Kidney capillary endothelial cell (primary cell): ENCODE data around the gene GPR34.
"Not testable (repeated sequence)": the region's sequence is repeated elsewhere in the genome, so short reads cannot be mapped to it uniquely, and the experiment has no call there.

Experiments
- DNase-seq: peaks from one replicate; pipeline ENCODE4 v3.0.0-alpha.2; 2018; ENCODE audit warnings: low spot score

The GPR34 gene

DNA sequence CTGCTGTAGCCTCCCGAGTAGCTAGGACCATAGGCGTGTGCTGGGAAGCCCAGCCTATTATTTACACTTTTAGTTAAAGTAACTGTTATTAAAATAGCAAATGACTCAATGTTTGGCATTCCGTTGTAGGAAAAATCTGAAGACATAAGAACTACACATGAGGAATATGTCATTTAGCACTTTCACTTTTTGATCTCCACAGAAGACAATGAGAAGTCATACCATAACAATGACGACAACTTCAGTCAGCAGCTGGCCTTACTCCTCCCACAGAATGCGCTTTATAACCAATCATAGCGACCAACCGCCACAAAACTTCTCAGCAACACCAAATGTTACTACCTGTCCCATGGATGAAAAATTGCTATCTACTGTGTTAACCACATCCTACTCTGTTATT is 6.7 kb downstream of the GPR34 start:
- no peak for DNase-seq

DNA sequence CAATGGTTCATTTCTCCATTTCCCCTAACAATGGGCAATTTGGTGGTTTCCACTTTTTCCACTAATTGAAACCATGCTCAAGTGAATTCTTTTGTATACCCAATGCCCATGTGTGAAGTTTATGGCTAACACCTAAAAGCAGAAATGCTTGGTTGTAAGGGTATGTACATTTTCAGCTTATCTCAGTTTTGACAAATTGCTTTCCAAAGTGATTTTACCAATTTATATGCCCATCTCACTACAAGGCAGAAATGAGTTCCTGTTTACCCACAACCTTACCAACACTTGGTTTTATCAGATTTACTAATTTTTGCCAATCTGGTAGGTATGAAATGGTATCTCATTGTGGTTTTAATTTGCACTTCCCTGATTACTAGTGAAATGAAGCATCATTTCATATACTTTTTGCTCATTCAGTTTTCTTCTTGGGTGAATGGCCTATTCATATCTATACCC is 14.8 kb downstream of the GPR34 start:
- no peak for DNase-seq

DNA sequence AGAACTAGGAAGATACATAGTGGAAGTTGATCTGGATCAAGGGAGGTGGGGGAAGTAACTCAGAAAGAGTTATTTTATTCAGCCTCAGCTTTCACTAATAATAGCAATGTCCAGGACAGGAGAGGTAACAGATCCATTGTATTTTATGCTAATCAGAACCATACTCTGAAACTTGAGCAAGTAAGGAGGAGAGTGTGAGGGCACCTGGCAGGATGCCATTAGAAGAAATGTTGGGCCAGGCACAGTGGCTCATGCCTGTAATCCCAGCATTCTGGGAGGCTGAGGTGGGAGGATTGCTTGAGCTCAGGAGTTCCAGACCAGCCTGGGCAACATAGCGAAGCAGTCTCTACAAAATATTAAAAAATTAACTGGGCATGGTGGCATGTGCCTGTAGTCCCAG is 16.3 kb downstream of the GPR34 start:
- no peak for DNase-seq

GRCh38 chrX:41705680-41706374 is 17.1 kb downstream of the GPR34 start:
- DNase-seq: no peak

DNA sequence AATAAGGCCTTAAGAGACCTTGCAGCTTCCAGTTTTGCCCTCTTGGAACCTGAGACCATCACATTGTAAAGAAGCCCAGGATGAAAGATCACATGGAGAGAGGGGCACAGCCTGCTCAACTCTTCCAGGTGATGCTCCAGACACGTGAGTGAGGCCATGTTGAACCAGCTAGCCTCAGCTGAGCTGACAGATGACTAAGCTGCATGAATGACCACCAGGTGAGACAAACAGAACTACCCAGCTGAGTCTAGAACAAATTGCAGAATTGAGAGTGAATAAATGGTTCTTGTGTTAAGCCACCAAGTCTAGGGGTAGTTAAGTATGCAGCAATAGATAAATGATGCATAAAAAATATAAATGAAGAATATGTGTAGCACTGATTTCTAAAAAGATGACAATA is 18.4 kb downstream of the GPR34 start:
- no peak for DNase-seq

GRCh38 chrX:41708486-41708885 is 19.7 kb downstream of the GPR34 start:
- DNase-seq: no peak

DNA sequence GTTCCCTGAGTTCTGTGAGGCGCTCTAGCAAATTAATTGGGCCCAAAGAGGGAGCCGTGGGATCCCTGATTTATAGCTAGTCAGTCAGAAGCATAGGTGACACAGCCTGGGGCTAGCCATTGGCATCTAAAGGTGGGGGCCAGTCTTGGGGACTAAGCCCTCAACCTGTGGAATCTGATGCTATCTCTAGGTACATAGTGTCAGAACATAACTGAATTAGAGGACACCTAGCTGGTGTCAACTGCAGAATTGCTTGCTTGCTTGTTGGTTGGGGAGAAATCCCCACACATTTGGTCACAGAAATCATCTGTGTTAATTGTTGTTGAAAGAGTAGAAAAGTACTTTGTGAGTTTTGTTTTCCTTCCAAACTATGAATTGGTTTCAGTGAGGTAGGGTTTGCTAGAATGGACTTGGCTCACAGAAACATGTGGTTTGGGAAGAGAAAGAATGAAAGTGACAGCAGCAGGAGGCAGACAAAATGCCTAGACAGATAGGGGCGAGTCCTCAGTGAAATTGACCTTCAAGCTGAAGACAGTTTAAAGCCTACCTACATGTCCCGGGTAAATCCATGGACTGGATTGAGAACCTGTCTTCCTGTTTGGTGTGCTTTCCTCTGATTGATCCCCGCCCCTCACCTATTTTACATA is 22.4 kb downstream of the GPR34 start:
- DNase-seq: no peak

DNA sequence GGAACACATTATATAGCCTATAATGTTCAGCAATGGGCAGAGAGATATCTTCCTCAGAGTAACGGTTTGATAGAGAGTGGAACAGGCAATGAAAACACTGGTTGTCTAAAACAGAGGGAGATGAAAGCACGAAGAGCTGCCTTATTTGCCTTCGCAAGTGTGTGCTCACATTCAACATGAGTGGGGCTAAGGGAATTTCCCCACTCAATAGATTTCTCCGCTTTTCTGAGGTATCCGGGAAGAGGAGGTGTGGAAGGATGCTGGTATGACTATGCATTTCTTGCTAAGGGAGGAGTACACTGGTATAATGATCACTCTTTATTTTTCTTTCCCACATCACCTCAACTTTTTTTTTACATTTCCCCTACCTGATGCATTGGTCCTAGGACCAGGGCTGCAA is 27.4 kb downstream of the GPR34 start:
- no peak for DNase-seq

DNA sequence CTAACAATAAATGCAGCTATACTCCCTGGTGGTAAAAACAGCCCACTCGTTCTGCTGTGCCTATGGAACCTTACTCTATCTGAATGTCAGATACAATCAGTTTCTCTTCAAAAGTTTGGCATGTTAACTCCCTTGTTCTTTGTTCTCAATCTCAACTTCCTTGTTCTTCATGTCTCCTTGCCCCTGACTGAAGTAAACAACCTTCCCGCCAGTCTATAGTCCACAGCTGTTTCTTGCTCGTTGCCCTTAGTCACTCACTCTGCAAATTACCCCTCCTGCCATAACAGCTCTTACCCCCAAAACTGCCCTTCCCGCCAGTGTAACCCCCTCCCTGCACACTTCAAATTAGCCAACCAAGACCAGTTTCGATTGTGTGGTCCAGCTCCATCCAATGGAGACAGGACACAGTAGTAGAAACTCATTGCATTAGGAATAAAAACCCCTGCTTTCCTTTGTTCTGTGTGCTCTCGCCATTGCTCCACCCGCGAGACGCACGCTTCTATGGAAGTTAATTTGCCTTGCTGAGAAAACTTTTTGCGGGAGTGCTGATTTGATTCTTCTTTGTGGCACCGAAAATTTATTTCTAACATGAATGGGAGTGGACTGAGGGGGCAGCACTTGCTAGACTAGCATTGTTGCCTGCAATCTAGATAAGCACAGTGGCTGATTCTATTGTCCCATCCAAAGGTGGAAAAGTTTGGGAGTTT is 28.1 kb downstream of the GPR34 start:
- DNase-seq: no peak

GRCh38 chrX:41718481-41719235 is 29.9 kb downstream of the GPR34 start:
- DNase-seq: no peak

GRCh38 chrX:41719610-41720009 is 30.8 kb downstream of the GPR34 start:
- DNase-seq: not testable (repeated sequence)

DNA sequence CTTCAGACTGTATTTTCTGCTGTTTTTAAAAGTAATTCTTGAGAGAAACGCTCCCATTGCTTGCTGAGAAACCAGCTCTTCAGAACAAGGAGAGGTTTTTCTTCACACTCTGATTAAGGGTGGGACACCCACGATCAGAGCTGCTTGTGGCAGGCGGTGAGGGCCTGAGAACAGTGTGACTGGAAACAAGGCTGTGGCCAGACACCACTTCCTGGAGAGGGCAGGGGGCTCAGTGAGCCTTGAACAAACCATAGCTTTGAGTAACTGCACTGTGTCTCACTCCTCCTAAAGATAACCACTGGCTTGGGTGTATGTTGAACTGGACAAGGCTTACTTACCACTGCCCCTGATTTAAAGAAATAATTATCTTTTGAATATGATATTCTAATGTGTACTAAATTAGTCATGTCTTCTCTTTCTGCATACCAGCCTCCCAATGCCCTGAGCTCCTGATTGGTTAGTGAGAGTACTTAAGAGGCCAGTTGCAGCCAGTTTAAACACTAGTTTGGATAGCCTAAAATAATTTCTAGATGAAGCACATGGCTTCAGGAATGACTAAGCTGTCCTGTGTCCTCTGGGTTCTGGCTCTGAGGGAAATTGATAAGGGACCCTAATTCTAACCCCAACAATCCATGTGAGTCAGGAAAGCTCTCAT is 31.5 kb downstream of the GPR34 start:
- no peak for DNase-seq

- no peak for DNase-seq
Measured at GRCh38 chrX:41721590-41721989, 32.8 kb downstream of the GPR34 start.

GRCh38 chrX:41722214-41722613 is 33.4 kb downstream of the GPR34 start:
- no peak for DNase-seq

GRCh38 chrX:41722816-41723618 is 34.2 kb downstream of the GPR34 start:
- DNase-seq: no peak

- no peak for DNase-seq
Measured at GRCh38 chrX:41723826-41724225, 35.1 kb downstream of the GPR34 start, which contains the start of gene GPR82. TSS of gene GPR82 (plus strand) at chrX:41724181. CDS start at chrX:41727027, 2,846 bp downstream.

- no peak for DNase-seq
Measured at GRCh38 chrX:41728125-41728524, 39.4 kb downstream of the GPR34 start.

GRCh38 chrX:41730081-41730480 is 41.3 kb downstream of the GPR34 start:
- DNase-seq: no peak

- no peak for DNase-seq
Measured at GRCh38 chrX:41732260-41732659, 43.5 kb downstream of the GPR34 start.

DNA sequence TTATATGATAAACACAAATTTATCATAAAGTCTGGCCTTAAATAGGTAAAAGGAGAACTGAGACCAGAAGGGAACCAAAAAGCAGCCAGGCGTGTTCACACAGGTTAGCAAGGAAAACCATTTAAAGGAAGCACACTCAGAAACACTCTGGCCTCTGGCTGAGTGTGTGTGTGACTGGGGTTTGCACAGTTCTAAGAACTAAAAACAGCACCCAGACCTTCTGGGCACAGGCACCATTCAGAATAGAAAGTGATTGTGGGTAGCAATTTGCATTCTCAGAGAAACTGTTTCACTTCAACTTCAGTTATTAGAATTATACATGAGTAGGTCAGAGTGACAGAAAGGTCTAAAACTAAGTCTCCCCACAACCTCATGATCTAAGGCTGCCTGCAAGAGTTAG is 45.2 kb downstream of the GPR34 start:
- DNase-seq: no peak

GRCh38 chrX:41734530-41734929 is 45.8 kb downstream of the GPR34 start:
- DNase-seq: peak; percentile 11
